Stimulated activated CD4-positive, alpha-beta T cell treated with anti-CD3 and anti-CD28 coated beads, Interleukin-4, amount 100 ng/mL, for 1 hour (primary cell): ENCODE results near the gene TCEAL4.
"Not testable (repeated sequence)": the region's sequence is repeated elsewhere in the genome, so short reads cannot be mapped to it uniquely, and the experiment has no call there.

ENCODE experiments used
- DNase-seq: peaks from one replicate; pipeline ENCODE4 v3.0.0-alpha.2; 2020

The TCEAL4 gene

DNA sequence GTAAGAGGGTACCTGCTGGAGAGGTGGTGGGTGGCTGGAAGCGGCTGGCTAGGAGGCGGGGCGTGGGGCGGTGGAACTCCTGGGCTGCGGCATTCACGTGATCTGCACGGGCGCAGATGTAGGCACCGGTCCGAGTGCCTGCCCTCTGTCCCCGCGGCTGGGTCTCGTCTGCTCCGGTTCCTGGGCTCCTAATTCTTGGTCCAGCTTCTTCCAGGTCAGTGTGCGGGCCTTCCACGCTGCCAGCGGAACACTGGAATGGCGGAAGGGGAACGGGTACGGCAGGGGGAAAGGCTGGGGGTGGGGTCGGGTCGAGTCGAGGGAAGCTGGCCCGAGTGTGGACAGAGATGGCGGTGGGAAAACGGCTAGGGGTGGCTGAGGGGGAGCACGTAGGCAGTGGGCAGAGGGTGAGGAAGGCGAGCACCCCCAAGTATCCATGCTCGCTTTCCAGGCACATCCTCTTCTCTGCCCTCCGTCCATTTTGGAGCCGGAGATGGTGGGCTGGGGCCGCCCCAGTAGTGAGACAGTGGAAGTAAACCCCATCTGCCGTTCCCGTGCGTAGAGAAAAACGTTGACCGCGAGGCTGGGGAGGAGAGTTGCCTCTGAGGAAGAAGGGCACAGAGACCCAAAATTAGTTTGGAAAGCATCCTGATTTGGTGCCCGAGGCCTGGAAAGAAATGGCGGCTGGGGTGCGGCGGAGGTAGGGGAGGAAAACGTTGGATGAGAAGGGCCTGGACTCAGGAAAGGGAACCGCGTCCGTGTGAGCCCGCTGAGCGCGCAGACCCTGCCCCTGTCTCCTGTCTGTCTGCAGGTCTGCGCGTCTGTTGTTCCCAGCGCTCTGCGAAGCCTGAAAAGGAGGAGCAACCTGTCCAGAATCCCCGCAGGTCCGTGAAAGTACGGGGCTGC lies at the start of gene TCEAL4:
TSS of gene TCEAL4 (plus strand) at position 105 of the 903 bp plus-strand sequence. CDS start 1,161 bp downstream, outside the sequence.
- peak; percentile 43 for DNase-seq

DNA sequence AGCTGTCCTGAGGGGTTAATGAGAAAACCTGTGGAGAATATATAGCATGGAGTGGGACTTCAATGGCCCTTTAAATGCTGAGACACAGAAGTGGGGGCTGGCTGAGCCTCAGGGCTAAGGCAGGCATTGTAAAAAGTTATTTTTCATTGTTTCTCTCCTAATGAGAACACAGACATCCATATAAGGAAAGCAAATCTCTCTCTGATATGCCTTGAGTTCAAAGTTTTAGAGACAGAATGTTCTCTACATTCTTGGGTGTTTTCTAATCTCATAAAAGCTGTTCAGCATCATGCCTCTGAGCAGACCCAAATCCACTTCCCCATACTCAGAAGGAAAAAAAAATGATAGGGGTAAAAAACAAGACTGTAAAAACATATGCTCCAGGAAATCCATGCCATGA lies 49.2 kb upstream of the TCEAL4 start:
- DNase-seq = no peak

DNA sequence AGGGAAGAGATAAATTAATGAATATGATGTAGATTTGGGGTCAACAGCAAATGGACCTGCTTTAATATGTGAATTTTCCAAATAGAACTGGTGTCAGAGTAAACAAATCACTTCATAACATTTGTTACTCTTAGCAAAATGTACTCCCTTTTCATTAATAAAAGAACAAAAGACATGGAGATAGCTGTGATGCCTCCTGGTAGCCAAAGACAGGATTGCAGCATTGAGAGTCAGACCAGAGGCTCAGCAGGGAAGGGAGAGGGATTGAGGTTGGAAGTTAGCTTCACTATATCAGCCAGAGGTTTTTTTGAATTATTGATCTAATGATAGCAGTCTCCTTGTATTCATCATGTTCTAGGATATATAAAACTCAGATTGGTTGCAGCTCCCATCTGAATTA lies 48.6 kb upstream of the TCEAL4 start:
- DNase-seq = no peak

DNA sequence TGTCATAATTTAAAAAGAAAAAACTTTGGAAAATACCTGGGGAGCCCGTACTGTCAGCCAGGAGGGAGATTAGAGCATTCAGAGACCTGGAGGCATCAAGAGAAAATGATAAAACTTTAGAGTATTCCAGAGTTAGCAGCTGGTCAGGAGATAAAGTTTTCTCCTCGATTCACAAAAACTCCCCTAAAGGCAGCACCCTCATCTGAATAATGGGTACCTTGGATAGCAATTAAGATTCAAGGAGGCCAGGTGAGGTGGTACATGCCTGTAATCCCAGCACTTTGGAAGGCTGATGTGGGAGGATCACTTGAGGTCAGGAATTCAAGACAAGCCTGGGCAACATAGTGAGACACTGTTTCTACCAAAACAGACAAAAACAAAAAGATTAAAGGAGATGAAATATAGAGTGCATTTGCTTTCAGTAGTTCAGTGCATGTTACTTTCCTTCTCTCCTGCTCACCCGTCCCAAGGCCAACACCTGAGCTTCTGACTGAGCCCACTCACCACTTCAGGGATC lies 47.4 kb upstream of the TCEAL4 start:
- DNase-seq = no peak

DNA sequence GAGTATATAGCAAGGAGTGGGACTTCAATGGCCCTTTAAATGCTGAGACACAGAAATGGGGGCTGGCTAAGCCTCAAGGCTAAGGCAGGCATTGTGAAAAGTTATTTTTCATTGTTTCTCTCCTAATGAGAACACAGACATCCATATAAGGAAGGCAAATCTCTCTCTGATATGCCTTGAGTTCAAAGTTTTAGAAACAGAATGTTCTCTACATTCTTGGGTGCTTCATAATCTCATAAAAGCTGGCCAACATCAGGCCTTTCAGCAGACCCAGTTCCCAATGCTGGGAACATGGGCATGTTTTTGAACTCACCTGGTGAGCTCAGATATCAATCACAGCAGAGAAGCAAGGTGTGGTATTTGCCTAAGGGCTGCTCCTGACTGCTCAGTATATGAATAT lies 46.6 kb upstream of the TCEAL4 start:
- no peak for DNase-seq

DNA sequence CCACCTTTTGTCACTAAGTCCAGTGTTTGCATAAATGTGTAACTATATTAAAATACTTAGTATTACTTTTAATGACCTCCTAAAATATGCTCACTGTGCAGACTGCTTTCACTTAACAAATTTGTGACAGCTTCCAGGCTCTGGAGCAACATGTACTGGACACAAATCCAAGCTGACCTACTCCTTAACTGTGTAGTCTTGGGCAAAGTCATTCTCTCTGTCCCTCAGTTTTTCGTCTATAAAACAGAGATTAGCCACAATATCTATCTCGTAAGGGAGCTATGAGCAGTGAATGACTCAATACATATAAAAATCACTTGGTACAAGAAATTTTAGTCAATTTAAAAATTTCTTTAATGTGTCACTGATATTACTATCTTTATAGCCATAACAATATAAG lies 45.6 kb upstream of the TCEAL4 start:
- no peak for DNase-seq

DNA sequence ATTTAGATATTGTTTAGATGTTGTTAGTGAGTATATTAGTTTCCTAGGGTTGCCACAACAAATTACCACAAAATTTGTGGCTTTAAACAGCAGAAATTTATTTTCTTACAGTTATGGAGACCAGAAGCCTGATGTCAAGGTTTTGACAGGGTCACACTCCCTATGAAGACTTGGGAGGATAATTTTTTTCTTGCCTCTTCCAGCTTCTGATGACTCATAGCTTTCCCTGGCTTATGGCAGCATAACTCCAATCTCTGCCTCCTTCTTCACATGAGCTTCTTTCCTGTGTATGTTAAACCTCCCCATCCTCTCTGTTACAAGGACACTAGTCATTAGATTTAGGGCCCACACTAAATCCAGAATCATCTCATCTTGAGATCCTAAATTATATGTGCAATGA lies 45.2 kb upstream of the TCEAL4 start:
- DNase-seq = no peak

DNA sequence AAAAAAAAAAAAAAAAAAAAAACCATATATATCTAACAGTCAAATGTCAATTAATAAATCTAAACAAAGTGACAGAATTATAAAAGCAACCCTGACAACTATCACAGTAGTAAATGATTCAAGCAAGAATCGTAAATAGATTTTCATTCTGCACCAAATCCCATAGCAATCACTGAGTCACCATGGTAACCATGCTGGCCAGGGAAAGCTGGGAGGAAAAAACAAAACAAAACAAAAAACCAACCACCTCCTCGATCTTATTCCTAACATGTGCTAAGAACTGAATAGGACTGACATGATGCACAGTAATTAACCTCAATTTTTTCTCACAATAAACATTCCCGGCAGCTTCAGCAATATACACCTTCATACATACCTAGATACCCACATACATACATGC lies 35.4 kb upstream of the TCEAL4 start:
- no peak for DNase-seq

DNA sequence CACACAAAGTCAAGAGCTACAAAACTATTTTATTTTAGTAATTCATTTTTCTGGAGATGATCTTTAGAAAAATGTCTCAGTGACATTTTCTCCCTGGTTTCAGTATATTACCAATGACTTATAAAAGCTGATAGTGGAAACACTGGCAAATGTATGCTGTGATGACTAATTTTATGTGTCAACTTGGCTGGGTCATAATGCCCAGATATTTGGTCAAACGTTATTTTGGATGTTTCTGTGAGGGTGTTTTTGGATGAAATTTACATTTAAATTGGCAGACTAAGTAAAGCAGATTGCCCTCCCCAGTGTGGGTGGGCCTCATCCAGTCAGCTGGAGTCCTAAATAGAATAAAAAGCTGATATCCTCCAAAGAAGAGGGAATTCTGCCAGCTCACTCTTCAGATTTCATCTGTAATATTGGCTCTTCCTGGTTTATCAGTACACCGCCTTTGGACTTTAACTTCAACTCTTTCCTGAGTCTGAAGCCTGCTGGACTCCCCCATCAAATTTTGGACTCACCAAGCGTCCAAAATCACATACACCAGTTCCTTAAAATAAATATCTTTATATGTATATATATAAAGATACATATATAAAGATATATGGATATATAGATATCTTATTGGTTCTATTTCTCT lies 34.8 kb upstream of the TCEAL4 start:
- no peak for DNase-seq

DNA sequence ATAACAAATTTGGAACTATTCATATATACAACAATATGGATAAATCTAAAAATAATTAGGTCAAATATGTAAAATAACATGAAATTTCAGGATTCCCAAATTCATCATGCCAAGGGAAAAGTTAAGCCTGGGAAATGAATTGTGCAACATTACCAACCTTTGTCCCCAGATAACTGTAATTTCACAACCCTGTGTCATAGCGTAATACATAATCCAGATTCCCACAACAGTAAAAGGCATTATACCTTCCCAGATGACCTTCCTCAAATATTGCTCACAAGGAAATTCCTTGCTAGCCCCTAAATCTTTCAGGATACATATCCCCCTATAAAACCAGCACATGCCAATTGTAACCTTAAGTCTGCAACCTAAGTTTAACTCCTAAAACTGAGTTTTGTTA lies 33.1 kb upstream of the TCEAL4 start:
- DNase-seq = no peak

DNA sequence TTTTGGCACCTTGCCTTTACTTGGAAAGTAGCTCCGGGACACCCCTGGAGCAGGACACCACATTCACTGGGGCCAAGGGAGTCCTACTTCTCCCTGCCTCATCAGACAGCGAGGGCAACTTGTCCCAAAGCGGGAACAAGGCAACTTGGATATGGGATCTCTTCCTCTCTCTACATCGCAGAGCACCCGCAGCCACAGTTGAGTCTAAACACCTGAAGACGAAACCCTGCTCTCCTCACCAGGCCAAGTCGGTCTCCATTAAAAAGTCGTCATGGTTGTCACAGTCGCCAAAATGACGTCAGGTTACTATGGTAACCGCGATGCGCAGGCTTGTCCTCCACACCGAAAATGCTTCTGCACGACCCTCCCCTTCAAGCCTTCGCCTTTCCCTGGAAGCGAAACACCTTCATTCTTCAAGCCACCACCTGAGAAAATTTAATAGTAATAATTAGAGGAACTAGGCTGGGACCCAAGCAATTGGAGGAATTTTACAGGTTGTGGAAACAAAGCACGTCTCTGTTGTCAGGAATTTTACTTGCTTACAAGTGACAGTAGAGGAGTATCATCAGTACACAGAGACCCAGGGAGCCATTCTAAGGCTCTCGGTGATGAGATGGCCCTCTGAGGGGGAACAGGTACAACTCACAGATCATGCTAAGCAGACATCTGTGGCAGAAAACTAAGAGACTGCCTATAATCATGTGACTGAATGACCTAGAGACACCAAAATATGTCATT lies 30.5 kb upstream of the TCEAL4 start:
- DNase-seq = peak; percentile 55

DNA sequence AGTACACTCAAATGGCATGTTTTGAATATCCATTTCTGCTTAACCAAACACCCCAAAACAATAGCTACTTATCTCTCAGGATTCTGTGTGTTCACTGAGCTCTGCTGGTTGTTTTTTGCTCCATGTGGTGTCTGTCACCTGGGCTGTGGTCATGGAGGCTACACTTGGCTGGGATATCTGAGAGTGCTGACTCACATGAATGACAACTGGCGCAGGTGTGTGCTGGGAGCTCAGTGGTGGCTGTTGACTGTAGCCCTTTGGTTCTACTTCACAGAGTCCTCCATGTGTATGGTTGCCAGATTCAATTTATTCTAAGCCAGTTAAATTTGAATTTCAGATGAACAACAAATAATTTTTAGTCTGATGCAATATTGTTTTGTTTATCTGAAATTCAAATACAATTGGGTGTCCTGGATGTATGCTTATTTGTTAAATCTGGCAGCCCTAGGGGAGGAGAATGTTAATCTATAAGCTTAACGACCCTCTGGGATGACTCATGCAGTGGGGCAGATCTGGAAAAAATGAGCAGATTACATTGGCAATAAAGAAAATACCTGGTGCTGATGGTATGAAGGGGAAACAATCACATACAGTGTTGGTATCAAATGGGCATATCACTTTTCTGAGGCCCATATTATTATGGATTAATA lies 28.2 kb upstream of the TCEAL4 start:
- no peak for DNase-seq

DNA sequence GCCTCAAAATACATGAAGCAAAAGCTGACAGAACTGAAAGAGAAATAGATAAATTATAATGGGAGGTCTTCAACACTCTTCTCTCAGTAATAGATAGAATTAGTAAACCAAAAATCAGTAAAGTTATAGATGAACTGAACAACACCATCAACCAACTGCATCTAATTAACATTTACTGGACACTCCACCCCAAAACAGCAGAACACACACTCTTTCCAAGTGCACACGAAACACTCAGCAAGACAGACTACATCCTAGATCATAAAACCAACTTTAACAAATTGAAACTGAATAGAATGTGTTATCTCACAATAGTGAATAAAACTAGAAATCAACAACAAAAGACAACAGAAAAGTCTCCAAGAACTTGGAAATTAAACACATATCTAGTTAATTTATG lies 25.1 kb upstream of the TCEAL4 start:
- DNase-seq = no peak

DNA sequence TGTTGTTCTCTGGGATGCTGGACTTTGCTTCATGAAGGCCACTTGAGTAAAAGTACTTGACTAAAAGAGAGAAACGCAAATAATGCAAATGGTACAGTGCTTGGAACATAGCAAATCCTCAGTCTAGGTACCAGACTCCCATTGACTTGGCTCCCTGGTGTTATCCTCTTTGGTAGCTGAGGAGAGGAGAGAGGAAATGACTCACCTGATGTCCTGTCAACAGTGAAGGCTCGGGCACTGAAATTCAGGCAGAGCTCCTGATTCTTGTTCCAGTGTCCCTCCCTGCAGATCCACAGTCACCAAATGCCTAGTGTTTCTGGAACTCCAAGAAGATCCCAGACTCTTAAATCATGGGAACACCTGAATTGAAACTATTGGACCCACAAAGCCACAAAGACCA lies 22.5 kb upstream of the TCEAL4 start:
- DNase-seq = no peak

DNA sequence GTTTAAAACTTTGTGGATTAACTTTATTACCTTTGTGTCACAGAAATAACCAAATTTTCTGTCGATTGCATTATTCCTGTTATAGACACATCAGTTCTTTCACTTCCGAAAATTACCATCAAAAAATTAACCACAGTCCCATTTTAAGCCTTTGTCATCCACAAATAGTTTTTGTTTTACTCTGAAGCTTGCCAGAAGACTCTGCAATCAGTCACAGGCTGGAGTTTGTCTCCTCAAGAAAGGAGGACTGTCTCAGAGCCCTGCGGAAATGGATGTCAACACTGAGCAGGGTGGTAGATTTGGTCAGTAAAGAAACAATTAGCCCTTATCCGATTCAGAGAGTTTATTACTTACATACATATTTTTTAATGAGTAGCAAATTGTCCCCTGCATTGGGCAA lies 20.1 kb upstream of the TCEAL4 start:
- DNase-seq = no peak

DNA sequence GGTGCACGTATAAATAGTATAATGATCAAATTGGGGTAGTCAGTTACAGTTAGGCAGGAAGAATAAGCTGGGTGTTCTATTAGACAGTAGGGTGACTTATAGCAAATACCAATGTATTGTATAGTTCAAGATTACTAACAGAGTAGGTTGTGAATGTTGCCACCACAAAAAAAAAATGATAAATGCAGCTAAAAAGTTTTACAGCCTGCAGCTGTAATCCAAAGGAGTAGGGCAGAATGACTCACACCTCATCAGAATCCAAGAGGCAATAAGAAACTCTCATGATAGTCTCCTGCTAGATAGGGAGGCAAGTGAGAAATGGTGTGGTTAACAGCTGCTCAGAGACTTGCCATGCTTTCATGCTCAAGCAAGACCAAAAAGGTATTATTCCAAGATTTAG lies 19.6 kb upstream of the TCEAL4 start:
- no peak for DNase-seq

DNA sequence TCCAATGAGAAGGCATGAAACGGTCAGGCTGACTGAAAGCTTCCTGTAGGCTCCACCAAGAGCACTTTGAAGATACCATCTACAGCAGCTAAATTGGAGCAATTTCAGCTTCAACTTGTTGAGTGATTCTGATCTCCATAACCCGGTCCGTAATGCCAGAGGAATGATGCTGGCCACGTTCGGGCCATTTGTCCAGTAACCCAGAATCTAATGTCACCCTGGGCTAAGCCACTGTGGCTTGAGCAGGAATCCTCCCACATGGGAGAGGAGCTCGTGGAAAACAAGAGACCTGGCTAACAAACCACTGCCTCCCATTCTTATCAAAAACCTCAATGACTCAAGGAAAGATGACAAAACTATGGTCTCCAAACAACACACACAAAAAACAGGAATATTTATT lies 14.2 kb upstream of the TCEAL4 start:
- no peak for DNase-seq

DNA sequence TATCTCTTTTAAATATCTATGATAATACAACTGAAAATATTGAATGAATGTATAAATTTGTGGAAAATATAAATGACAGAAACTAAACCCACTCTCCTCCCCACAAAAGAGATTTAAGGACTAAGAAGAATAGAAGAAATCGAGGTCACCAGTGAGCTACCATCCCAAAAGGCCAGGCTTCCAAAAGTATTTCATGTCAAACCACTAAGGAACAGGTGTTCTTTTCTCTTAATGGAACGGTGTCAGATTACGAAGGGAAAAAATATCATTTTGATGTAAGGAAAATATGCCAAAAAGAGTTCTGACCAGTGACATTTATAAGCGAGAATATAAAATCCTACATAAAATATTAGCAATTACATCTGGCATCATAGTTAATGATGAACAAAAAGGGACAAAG lies 13.6 kb upstream of the TCEAL4 start:
- DNase-seq = no peak

DNA sequence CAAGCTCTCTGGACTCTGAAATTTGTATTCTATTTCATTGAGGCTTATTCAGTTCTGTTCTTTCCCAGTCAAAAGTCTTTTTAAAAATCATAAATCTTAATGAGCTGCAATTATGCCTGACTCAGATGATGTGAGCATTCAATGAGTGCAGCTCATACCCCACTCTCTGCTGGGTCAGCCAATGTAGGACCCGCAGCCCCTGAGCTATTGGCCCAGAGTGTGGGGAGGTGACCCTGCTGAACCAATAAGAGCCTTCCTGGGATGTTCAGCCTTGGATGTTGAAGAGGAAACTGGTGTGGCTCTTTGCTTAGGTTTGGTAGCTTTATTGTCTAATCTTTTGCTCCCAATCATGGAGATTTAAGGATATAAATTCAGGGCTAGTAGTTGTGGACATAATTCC lies 12.1 kb upstream of the TCEAL4 start:
- no peak for DNase-seq

DNA sequence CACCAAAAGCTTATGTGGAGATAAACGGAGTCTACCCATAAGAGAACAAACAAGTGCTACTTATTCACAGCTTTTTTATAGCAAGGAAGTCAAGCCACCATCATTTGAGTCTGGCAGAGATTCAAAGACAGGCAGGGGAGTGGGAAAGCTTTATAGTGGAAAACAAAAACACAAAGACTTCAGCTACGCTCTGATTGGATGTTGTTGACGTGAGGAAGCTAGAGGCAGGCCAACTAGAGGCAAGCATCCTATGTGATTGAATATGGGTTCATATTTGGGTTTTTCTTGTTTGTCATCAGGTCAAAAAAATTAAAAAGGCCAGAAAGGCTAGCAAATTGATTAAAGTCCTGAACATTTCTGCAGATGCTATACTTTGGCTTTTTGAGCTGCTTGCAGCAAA lies 719 bp upstream of the TCEAL4 start:
- DNase-seq = no peak

DNA sequence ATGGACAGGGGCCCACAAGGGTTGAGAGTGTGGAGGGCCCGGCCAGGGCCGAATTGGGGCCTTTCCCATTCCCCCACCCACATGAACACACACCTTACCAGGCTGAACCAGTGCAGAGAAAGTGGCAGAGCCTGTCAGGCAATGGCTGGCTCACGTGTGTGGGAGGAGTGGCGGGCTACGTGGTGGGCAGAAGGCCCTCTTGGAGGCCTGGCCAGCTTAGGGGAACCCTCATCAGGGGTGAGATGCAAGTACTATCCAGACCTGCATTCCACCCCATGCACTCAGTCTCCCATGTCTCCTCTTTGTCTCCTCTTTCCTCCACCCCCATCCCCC lies 965 bp downstream of the TCEAL4 start:
- no peak for DNase-seq

DNA sequence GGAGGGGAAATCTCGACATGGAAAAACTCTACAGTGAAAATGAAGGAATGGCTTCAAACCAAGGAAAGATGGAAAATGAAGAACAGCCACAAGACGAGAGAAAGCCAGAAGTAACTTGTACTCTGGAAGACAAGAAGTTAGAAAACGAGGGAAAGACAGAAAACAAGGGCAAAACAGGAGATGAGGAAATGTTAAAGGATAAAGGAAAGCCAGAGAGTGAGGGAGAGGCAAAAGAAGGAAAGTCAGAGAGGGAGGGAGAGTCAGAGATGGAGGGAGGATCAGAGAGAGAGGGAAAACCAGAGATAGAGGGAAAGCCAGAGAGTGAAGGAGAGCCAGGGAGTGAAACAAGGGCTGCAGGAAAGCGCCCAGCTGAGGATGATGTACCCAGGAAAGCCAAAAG lies 1.3 kb downstream of the TCEAL4 start:
- DNase-seq = no peak

DNA sequence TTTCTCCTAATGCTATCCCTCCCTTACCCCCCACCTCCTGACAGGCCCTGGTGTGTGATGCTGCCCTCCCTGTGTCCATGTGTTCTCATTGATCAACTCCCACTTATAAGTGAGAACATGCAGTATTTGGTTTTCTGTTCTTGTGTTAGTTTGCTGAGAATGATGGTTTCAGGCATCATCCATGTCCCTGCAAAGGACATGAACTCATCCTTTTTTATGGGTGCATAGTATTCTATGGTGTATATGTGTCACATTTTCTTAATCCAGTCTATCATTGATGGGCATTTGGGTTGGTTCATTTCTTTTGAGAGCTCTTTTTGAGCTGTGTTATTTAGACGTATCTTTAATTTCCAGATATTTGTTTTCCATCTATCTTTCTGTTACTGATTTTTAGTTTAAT lies 7.0 kb downstream of the TCEAL4 start:
- DNase-seq = not testable (repeated sequence)
